Measurements from ENCODE around the gene AZU1.
A peak's percentile ranks its signal among the peaks of the same experiment; 100 is the strongest.

AZU1 gene

DNA sequence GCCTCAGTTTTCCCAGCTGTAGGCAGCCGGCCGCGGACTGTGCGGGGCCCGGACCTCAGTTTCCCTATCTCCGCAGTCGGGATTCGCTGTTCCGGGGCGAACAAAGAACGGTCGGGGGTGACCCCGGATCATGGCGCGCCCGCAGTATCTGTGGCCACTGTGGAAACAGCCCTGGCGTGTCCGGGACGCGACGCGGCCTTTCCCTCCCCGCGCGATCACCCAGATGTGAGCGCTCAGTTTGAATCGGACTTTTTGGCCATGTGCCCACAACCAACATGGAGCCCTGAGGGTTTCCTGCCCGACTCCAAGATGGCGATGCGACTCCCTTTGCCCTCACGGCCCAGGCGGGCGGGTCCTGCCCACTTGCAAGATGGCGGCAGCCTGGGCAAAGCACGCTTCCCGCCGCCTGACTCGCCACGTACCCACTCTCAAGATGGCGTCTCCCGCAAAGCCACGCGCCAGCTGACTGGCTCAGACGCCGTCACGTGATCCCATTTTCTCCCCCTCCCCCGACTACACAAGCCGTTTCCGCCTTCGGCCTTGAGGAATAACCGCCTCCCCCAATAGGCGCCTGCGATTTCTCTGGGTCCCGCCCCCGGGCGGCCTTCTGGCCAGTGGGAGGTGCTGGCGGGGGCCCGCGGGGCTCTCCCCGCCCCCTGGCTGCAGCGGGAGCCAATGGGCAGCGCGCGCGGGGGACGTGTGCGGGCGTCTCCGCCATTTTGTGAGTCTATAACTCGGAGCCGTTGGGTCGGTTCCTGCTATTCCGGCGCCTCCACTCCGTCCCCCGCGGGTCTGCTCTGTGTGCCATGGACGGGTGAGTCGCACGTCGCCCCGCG is 30.7 kb upstream of the AZU1 start, which contains the start of gene PTBP1:
Gene PTBP1 (plus strand): TSS at position 761 of the 836 bp plus-strand sequence. CDS start 46 bp downstream, at position 807.
- peak within 1 kb of the TSS; percentile 73 to 99 (median 95) for H3K4me3 ChIP-seq
- H3K27ac ChIP-seq, result peak within 1 kb of the TSS; percentile 92 to 100 (median 98)

DNA sequence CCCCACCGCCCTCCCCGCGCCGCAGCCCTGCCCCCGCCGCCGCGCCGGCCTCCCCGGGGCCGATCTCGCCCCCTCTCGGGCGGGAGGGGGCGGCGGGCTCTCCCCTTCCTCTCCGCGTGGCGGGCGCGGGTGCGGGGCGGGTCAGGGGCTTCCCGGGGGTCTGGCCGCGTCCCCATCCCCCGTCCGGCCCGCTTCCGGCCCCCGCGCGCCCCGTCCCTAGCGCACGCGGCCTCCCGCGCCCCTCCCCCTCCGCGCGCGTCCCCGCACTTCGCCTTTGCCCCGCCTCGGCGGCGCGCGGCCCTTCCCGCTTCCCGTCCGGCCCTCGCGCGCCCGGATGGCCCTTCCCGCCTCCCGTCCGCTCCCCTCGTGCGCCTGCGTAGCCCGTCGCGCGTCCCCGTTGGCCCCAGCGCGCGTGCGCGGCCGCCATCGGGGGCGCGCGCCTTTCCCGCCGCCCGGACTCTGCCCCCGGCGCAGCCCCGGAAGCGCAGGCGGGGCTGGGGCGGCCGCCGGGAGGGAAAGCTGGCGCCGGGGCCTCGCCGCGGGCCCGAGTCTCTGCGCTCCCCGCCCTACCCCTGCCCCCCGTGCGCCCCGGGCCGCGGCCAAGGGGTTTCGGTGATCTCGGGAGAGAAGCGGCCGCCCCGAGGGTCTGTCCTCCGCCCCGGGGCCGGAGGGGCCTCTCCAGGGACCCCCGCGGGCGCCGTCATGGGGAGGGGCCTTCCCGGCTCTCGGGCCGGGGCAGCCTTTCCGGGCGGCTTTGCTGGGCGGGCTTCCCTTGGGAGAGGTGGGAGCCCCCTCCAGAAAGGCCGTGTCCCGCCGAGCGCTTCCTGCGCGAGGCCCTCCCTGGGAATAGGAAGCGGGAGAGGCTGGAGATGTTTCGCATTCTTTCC is 29.9 kb upstream of the AZU1 start:
- peak overlapping the region; percentile 73 to 99 (median 95) for H3K4me3 ChIP-seq
- H3K27ac ChIP-seq, result peak overlapping the region; percentile 92 to 100 (median 98)

DNA sequence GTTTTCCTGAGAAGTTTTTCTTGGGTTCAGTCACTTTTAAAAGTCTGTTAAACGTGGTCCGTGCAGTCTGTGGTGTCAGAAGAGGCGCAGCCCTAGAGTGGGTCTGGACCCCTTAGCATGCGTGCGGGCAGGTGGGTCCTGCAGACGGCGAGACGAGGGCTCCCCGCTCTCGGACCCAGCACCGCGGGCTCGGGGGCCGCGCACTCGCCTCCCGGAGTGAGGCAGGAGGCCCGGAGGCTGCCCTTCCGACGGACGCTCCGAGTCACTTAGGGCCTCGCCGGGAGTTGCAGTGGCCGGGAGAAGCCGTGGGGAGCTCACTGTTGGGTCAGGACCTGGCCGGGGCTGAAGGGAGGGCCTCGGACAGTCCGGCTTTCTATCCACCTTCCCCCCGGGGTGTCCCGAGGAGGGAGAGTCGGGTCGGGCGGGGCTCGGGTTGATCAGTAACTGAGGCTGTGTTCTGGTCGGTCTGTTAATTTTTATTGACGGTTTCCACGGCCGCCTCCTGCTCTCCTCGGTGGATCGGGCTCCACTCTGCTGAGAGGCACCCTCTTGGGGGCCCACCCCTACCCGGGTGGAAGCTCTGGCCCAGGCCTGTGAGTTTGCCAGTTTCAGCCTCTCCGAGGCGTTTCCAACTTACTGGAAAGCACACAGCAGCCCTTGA is 29.1 kb upstream of the AZU1 start:
- peak overlapping the region; percentile 92 to 100 (median 98) for H3K27ac ChIP-seq
- peak overlapping the region; percentile 73 to 99 (median 95) for H3K4me3 ChIP-seq

DNA sequence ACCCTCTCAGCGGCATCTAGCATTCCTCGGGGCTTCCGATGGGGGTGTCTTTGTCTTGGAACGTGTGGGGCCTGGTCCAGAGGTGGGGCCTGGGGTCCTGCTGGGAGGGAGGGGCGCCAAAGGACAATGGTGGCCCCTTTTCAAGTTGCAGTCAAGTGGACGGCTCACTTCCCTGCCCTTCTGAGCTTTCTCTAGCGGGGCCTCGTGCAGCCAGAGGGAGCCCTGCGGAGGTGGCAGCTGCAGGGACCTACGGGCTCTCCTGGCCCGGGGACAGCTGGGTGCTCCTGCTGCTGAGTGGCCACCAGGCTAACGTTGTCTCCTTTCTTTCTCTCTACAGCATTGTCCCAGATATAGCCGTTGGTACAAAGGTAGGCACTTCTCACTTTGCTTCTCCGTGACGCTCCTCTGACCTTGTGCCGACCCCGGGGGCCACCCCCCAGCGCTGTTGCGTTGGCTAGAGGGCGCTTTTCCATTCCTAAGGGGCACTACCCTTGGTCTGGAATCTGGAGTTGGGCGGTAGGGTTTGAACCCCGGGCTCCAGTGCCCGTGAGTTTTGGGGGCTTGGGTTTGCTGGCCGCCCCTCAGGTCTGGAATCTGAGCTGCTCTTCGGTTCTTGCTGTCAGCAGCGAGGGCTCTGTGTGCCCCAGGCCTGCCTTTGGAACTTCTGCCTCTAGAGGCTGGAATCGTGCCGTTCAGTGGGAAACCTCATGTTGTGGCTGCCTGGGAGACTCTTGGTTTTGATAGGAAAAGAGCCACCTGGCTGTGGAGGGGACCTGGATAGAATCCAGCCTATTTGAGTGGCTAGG is 28.4 kb upstream of the AZU1 start:
- Histone ChIP-seq H3K4me3 (peak overlapping the region; percentile 73 to 99 (median 95)), H3K27ac (peak overlapping the region in 20 of 21 experiments; percentile 92 to 100 (median 98))

DNA sequence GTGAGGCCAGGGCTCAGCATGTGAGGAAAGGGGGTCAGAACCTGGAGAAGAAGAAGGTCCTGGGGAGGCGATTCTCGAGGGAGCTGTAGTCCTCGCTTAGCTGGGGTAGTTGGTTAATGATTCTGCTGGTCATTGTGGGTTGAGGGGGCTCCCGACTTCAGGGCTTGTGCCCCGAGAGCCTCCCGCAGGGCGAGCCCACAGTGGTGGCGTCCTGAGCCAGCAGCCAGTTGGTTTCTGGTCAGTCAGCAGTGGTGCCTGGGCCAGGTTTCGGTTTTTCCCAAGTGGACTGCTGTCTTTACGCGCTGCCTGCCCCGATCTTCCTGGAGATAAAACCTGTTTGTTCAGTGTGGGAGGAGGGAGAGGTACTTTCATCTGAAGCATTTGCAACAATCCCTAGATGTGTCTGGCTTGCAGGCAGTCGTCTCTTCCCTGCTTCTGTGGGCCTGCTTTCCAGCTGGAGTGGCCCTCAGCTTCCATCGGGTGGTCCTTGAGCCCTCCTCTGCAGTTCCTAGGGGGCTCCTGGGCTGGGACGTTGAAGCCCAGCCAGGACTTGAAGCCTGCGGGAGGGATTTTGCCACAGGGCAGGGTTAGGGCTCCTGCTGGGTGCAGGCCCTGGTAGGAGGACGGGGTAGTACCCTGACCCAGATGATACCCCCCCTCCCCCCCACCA is 27.1 kb upstream of the AZU1 start:
- H3K4me3 ChIP-seq, result peak overlapping the region in 5 of 7 experiments; percentile 4 to 30 (median 10)

DNA sequence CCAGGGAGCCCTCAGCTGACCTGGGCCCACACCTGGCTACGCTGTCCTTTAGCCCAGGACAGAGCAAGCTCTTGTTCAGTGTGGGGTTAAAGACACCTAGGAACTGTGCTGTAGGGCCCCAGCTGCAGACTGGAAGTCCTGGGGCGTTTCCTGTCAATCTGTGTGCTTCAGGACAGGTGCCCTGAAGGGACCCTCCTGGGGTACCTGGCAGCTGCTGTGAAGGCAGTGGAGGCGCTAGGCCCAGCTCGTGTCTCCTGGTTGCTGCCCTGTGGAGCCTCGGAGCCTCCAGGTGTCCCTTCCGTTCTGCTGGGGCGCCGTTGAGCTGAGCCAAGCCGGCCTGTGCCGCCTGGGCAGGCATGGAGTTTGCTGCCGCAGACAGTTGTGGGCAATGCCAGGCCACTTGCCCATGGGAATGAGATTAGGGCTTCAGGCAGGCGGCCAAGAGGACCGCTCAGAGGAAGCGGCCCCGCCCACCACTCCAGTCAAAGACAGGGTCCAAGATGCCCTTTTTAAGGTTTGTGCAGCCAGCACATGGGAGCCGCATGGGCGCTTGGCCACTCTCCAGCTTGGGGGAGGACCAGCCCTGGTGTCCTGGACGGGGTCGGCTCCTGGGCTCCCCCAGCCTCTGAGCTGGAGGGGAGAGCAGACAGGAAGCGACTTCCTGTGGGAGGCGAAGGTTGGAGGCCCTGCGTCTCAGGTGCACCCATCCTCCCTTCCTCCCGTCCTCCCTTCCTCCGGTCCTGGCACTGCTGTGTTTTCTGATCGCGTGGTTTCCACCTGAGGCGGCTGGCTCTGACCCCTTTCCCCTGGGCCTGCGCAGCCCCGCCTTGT is 26.4 kb upstream of the AZU1 start:
- H3K4me3 ChIP-seq, result peak overlapping the region in 6 of 7 experiments; percentile 4 to 30 (median 10)
- H3K27ac ChIP-seq, result peak overlapping the region in 20 of 21 experiments; percentile 6 to 99 (median 62)

More for the DNA sequence above, 27.1 kb upstream of the AZU1 start:
- peak overlapping the region in 20 of 21 experiments; percentile 8 to 100 (median 66) for H3K27ac ChIP-seq

DNA sequence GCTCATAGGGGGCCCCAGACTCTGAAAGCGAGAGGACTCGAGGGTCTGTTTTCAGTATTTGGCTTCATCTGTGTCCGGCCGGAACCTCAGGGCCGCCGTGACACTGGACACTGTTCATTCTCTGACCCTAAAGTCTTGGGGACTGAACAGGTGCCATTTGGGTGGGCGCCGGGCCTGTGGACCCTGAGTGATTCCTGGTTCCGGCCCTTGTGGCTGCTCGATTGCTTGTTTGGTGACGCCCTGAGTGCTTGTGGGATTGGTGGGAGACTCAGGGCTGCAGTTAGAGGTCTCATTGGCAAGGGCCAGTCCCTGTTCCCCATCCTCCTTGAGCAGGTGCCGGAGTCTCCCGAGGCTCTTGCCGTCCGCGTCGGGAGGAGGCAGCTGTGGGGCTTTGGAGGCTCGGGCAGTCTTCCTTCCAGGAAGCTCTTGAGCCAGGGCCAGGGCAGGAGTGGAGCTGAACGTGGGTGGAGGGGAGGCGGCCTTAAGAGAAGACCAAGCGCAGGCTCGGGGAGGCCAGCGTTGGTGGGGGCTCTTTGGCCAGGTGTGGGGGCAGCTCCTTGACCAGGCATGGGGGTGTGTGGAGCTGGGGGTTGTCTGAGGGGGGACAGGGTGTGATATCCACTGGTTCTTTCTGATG is 25.7 kb upstream of the AZU1 start:
- Histone ChIP-seq H3K27ac (peak overlapping the region in 13 of 21 experiments; percentile 21 to 99 (median 70)), H3K4me3 (peak overlapping the region in 4 of 7 experiments; percentile 8 to 30 (median 17))

DNA sequence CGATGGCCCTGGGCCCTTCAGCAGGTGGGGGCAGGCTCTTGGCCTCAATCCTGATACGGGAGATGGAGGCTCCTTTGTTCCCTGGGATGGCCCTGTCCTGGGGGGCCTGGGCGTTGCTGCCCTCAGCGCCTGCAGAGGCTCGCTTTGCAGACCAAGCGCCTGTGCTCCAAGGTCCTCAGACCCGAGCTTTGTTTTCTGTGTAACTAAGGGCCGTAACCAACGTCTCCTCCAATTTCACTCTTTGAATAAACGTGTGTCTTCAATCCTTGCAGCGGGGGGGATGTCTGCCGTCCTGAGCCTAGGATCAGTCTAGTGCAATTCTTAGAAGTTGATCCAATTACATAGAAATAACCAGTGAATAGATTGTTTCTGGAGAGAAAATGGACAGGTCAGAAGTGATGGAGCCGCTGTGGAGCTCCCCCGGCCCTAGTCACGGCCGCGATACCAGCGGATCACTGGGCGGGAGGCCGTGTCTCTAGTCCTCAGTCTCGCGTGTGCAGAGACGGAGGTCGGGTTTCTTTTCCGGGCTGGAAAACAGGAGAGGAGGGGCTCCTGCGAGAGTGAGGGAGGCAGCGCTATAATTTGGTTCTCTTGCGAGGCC is 25.0 kb upstream of the AZU1 start:
- H3K27ac ChIP-seq, result peak overlapping the region in 7 of 21 experiments; percentile 21 to 99 (median 71)
- H3K4me3 ChIP-seq, result peak overlapping the region in 1 of 7 experiments; percentile 25

DNA sequence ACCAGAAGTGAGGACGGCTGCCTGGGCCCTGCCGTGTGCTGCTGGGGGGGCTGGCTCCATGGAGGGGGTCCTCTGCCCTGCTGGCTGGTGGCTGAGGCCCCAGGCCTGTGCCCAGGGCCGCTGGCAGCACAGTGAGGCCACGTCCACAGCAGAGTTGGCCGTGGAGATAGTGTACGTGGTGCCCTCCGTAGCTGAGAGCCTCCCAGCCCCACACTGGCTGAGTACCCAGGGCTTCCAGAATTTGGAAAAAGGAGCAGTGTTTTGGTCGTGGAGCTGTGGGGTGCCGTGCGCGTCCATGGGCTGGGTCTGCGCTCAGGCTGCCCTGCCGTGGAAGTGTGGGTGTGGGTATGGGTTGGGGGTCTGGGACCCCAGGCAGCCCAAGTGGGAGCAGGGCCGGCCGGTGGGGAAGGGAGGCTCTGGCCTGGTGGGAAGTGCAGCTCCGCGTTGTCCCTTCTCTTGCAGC is 24.5 kb upstream of the AZU1 start:
- Histone ChIP-seq H3K4me3 (no peak overlapping the region), H3K27ac (no peak overlapping the region)

DNA sequence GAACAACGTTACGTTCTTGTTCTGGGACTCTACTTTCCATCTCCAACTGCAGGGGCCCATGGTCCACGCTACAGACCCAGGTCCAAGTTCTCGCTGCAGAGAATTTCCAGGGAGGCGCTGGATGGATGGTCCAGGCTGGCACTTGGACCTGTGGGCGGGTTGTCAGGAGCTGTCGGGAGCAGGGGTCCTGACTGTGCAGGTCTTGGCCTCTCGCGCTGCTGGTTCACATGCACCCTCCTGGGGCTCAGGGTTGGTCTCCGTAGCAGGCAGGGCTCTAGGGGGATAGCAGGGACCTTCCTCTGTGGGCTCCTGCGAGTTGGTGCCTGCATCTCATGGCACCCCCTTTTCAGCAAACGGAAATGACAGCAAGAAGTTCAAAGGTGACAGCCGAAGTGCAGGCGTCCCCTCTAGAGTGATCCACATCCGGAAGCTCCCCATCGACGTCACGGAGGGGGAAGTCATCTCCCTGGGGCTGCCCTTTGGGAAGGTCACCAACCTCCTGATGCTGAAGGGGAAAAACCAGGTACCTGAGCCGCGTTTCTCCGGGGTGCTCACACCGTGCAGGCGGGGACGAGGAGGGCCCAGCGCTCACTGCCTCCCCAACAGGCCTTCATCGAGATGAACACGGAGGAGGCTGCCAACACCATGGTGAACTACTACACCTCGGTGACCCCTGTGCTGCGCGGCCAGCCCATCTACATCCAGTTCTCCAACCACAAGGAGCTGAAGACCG is 23.8 kb upstream of the AZU1 start:
- Histone ChIP-seq H3K4me3 (no peak overlapping the region), H3K27ac (no peak overlapping the region)

DNA sequence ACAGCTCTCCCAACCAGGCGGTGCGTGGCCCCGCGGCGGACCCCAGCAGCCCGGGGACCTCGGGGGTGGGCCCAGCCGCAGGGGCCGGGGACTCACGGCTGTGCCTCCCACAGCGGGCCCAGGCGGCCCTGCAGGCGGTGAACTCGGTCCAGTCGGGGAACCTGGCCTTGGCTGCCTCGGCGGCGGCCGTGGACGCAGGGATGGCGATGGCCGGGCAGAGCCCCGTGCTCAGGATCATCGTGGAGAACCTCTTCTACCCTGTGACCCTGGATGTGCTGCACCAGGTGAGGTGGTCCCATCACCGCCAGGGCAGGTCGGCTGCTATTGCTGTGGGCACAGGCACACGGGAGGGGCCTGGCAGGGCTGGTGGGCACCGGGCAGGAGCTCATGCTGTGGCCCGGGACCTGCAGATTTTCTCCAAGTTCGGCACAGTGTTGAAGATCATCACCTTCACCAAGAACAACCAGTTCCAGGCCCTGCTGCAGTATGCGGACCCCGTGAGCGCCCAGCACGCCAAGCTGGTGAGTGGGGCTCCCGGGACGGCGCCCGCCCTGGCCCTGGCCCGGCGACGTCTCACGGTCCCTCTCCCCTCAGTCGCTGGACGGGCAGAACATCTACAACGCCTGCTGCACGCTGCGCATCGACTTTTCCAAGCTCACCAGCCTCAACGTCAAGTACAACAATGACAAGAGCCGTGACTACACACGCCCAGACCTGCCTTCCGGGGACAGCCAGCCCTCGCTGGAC is 23.0 kb upstream of the AZU1 start:
- no peak overlapping the region for H3K27ac ChIP-seq
- H3K4me3 ChIP-seq, result no peak overlapping the region

DNA sequence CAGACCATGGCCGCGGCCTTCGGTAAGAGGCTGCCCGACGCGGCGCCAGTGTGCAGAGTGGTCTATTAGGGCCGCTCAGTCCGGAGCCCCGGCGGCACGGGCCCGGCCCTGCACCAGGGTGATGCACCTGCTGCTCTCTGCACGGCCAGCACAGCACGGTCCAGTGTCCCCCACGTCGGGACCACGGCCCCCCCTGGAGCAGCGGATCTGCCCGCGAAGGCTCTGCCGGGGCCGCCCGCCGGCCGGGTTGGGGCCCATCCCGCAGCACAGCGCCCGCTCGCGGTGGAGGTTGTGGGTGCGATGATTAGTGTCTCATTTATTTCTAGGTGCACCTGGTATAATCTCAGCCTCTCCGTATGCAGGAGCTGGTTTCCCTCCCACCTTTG is 22.5 kb upstream of the AZU1 start:
- no peak overlapping the region for H3K27ac ChIP-seq
- no peak overlapping the region for H3K4me3 ChIP-seq

DNA sequence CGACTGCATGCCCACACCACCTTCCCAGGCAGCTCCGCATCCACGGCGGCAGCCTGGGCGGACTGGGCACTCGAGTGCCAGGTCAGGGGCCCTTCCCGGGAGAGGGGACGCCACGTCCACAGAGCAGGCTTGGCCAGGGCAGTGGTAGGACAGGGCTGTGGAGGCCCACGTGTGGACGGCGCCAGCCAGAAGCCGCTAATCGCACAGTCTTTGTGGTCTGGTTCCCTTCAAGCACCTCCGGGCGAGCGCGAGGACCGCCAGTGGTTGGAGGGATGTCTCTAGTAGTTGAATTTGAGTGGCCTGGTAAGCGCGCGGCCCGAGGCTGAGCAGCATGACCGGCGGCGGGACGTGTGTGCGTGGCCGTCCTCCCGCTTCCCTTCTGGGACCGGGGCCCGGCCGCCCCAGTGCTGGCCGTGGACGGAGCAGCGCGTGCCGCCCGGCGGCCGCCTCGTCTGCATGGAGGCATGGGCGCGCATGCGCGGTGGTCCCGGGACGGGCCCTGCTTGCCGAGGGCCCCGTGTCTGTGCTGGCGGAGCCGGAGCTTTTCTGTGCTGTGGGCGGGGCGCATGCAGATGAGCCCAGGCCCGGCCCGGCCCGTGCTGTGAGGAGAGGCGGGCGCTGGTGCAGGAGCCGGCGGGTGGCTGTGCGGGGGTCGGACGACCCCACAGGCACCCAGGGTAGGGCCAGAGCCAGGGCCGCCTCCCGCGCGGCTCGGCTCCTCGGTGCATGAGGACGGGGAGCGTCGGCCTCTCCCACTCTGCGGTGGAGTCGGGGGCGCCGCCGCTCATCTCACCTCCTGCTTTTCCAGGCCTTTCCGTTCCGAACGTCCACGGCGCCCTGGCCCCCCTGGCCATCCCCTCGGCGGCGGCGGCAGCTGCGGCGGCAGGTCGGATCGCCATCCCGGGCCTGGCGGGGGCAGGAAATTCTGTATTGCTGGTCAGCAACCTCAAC is 21.8 kb upstream of the AZU1 start:
- no peak overlapping the region for H3K4me3 ChIP-seq
- H3K27ac ChIP-seq, result no peak overlapping the region

DNA sequence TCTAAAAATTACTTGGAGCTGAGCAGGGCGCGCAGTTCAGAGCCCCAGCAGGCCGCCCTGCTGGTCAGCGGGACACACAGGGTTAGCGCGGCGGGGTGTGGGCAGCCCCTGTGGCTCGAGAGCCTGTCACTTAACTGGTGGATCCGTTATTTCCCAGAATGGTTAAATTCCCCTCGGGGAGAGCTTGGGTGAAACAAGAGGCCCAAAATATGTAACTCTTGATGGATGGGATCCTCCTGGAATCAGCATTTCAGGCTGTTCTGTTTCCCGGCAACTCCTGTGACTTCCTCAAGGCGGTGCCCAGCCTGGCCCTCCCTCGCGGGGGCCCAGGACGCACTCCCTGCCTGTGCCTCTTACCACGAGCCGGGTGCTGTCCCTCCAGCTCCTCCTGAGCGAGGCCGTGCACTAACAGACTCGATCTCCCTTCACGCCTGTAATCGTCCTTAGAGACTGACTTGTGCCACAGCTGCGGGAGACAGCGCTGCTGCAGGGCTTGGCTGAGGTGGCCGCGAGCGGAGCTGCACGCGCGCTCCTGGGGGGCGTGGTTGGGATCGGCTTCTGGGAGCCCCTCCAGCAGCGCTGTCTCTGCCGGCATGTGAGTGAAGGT is 20.7 kb upstream of the AZU1 start:
- Histone ChIP-seq H3K27ac (no peak overlapping the region), H3K4me3 (no peak overlapping the region)
